Ovary (tissue), 3 donors: ENCODE data around the gene ATG16L2.

Experiments
- POLR2A ChIP-seq: fragments of 450-650 bp; IDR thresholded peaks from one replicate; pipeline ENCODE4 v1.6.1; 2017; ENCODE audit warnings: antibody characterized with exemption, mild to moderate bottlenecking, moderate library complexity
- TF ChIP-seq, protein P1 (sequence below), 3 donors: fragments of 450-650 bp in 2 of 3; fragments of 200-600 bp in 1 of 3; IDR thresholded peaks; one replicate each; pipeline versions ENCODE4 v1.5.1 to v1.8.0; 2016 to 2022; ENCODE audit warnings: antibody characterized with exemption in 3 of 3, mild to moderate bottlenecking in 1 of 3
- donor health status: DM: no; HTN: no; CAD: no.

DNA sequence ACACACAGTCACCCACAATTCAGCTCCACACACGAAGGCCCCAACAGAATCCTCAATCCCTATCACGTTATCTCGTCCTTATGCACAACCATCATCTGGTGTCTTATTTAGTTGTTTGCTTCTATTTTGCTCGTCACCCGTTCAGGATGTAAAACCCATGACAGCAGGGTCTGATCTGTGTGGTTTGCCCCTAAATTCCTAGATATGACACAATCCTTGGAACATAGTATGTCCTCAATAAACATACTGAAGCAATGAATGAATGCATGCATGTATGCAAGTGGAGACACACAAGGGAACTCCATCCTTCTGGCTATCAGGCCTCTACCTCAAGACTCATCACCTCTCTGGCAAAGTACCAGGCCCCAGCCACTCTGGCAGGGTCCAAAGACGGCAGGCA lies 40.5 kb upstream of the ATG16L2 start:
- TF ChIP-seq, protein P1, sequence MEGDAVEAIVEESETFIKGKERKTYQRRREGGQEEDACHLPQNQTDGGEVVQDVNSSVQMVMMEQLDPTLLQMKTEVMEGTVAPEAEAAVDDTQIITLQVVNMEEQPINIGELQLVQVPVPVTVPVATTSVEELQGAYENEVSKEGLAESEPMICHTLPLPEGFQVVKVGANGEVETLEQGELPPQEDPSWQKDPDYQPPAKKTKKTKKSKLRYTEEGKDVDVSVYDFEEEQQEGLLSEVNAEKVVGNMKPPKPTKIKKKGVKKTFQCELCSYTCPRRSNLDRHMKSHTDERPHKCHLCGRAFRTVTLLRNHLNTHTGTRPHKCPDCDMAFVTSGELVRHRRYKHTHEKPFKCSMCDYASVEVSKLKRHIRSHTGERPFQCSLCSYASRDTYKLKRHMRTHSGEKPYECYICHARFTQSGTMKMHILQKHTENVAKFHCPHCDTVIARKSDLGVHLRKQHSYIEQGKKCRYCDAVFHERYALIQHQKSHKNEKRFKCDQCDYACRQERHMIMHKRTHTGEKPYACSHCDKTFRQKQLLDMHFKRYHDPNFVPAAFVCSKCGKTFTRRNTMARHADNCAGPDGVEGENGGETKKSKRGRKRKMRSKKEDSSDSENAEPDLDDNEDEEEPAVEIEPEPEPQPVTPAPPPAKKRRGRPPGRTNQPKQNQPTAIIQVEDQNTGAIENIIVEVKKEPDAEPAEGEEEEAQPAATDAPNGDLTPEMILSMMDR (IDR thresholded peaks at IDR 0.05): no peak
- no peak for TF ChIP-seq POLR2A
